ENCODE data around the gene UBL4B. TPM values are rescaled to one million over a fixed set of nuclear protein-coding genes. Genes with fewer than 3 reads are reported as not detected.

UBL4B gene
- total RNA-seq, 1 experiment from 2014 or later: not detected

DNA sequence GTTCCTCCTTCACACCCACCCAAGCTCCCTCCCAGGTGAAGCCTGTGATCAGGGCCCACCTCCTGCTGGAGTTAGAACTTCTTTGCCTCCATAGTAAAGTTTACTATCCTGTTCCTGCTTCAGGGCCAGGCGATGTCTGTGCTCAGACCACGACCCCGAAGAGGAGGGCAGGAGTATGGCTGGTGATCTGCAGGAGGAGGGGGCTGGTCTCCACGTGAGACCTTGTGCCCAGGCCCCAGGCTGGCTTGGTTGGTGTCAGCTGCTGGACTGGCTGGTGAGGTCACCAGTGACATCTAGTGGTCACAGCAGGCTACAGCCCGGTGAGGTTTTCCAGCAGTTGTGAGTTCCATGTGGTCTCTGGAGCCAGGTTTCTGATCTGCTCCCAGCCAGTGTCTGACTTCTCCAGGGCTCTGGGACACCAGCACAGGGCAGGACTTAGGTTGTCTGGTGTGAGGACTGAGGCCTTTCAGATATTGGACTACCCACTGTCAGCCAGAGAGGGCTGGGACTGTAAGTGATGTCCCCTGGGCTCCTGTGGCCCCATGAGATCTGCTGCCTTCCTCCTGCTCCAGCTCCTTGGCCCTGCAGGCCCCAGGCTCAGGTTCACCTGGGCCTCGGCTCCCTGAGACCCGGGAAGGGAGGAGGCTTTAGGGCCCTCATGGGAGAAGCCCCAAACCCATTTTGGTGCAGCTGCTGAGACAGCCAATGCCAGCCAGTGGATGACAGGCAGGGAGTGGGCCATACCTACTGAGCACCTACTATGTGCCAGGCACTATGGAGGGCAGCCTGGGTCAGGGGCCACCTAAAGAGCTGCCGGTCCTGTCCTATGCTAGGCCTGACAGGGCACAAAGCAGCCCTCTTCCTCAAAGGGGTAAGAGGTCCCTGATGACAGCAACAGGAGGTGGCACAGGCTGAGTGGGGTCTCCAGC is 6.0 kb upstream of the UBL4B start:
- Mint-ChIP-seq H3K27ac (ENCODE audit: low read depth, unreplicated experiment) (no peak overlapping the region), H3K4me1 (ENCODE audit: insufficient read depth, unreplicated experiment) (no peaks in the 10 kb centered on the region), H3K36me3 (ENCODE audit: insufficient read depth, unreplicated experiment) (peaks cover 6% of the 10 kb centered on the region), H3K4me3 (ENCODE audit: unreplicated experiment) (no peak overlapping the region), H3K9me3 (ENCODE audit: unreplicated experiment) (no peaks in the 10 kb centered on the region), H3K27me3 (ENCODE audit: insufficient read depth, unreplicated experiment) (peaks cover 35% of the 10 kb centered on the region)
- intact Hi-C loops (cut with micrococcal nuclease): loop anchor here (1.0 kb wide), 3 partner anchors 18 to 77 kb away; no protein-coding TSS in a partner anchor
- TF ChIP-seq, protein P1, sequence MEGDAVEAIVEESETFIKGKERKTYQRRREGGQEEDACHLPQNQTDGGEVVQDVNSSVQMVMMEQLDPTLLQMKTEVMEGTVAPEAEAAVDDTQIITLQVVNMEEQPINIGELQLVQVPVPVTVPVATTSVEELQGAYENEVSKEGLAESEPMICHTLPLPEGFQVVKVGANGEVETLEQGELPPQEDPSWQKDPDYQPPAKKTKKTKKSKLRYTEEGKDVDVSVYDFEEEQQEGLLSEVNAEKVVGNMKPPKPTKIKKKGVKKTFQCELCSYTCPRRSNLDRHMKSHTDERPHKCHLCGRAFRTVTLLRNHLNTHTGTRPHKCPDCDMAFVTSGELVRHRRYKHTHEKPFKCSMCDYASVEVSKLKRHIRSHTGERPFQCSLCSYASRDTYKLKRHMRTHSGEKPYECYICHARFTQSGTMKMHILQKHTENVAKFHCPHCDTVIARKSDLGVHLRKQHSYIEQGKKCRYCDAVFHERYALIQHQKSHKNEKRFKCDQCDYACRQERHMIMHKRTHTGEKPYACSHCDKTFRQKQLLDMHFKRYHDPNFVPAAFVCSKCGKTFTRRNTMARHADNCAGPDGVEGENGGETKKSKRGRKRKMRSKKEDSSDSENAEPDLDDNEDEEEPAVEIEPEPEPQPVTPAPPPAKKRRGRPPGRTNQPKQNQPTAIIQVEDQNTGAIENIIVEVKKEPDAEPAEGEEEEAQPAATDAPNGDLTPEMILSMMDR (IDR thresholded peaks at IDR 0.05; ENCODE audit: unreplicated experiment): peak; percentile 93
- peak; percentile 63 for DNase-seq (ENCODE audit: unreplicated experiment)
- ChIA-PET POLR2A (interaction anchor here (1.0 to 1.6 kb wide), 3 partner anchors 10 to 72 kb away, joined by 3 to 5 read pairs (median 4); partner anchors contain the start of gene STRIP1), CTCF (interaction anchor here (0.5 to 11.1 kb wide), 41 partner anchors 8 to 686 kb away, joined by 3 to 183 read pairs (median 5); partner anchors contain the start of genes AHCYL1 and STRIP1)
- BruUV-seq (replicated peaks): no TSS peak

DNA sequence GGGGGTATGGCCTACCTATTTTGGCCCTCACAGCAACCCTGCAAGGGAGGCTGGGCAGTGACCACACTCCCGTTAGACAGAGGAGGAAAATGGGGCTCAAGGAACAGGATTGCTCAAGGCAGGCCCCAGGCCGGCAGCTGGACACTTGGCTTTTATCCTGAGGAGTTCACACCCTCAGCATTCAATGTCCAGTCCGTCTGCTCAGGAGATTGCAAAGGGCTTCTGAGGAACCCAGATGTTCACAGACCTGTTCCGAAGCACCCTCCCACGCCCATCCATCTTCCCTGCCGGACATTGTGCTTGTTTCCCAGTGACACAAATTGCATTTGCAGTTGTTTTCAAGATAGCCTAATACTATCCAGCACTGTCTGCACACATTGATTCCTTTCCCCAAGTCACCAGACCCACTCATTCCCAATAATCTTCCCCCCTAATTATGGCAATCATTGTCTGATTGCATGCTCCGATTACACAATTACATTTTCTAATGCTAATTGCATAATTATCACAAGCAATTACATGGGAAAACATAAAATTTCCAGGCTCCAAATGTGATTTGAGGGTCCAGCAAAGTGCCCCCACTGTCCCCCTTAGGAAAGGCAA is 4.3 kb upstream of the UBL4B start:
- Mint-ChIP-seq H3K27me3 (ENCODE audit: insufficient read depth, unreplicated experiment) (peaks cover 52% of the 10 kb centered on the region), H3K9me3 (ENCODE audit: unreplicated experiment) (no peaks in the 10 kb centered on the region), H3K4me3 (ENCODE audit: unreplicated experiment) (no peak overlapping the region), H3K27ac (ENCODE audit: low read depth, unreplicated experiment) (no peak overlapping the region), H3K4me1 (ENCODE audit: insufficient read depth, unreplicated experiment) (no peaks in the 10 kb centered on the region), H3K36me3 (ENCODE audit: insufficient read depth, unreplicated experiment) (peaks cover 6% of the 10 kb centered on the region)
- CTCF ChIA-PET: interaction anchor here (0.6 to 11.1 kb wide), 8 partner anchors 10 to 78 kb away, joined by 3 to 167 read pairs (median 10); no protein-coding TSS in a partner anchor
- DNase-seq (ENCODE audit: unreplicated experiment): no peak
- TF ChIP-seq, protein P1 (IDR thresholded peaks at IDR 0.05; ENCODE audit: unreplicated experiment): no peak
- BruUV-seq (replicated peaks): no TSS peak
- intact Hi-C loops (cut with micrococcal nuclease): no loop called here
- POLR2A ChIA-PET: no interaction called here

DNA sequence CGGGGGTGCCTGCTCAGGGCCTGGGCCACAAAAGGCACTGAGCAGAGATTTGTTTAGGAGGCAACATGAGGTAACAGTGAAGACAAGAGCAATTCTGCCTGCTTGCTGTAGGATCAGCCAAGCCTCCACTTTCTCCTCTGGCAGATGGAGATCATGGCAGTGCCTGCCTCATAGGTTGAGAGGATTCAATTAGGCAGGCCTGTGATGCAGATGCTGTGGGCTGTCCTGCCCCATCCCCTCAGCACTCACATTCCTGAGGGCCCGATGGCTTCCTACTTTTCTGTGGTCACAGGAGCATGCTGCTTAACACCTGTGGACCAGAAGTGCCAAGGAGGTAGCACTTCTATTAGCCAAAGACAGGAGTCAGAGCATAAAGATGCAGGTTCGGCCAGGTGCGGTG is 1.2 kb upstream of the UBL4B start:
- no peaks in the 10 kb centered on the region for H3K9me3 Mint-ChIP-seq (ENCODE audit: unreplicated experiment)
- TF ChIP-seq, protein P1 (IDR thresholded peaks at IDR 0.05; ENCODE audit: unreplicated experiment): no peak
- no peak overlapping the region for H3K4me3 Mint-ChIP-seq (ENCODE audit: unreplicated experiment)
- BruUV-seq (replicated peaks): no TSS peak
- H3K27me3 Mint-ChIP-seq (ENCODE audit: insufficient read depth, unreplicated experiment): peaks cover 83% of the 10 kb centered on the region
- H3K27ac Mint-ChIP-seq (ENCODE audit: low read depth, unreplicated experiment): no peak overlapping the region
- H3K4me1 Mint-ChIP-seq (ENCODE audit: insufficient read depth, unreplicated experiment): no peaks in the 10 kb centered on the region
- H3K36me3 Mint-ChIP-seq (ENCODE audit: insufficient read depth, unreplicated experiment): peaks cover 6% of the 10 kb centered on the region
- ChIA-PET POLR2A (no interaction called here), CTCF (interaction anchor here (0.8 to 11.1 kb wide), 2 partner anchors 21 to 63 kb away, joined by 3 to 167 read pairs; no protein-coding TSS in a partner anchor)
- DNase-seq (ENCODE audit: unreplicated experiment): no peak
- intact Hi-C loops (cut with micrococcal nuclease): no loop called here

DNA sequence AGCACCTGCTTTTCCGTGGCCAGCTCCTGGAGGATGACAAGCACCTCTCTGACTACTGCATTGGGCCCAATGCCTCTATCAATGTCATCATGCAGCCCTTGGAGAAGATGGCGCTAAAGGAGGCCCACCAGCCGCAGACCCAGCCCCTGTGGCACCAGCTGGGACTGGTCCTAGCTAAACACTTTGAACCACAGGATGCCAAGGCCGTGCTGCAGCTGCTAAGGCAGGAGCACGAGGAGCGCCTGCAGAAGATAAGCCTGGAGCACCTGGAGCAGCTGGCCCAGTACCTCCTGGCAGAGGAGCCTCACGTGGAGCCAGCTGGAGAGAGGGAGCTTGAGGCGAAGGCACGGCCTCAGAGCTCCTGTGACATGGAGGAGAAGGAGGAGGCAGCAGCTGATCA is 413 bp downstream of the UBL4B start:
- no peak for DNase-seq (ENCODE audit: unreplicated experiment)
- ChIA-PET CTCF (interaction anchor here (0.9 to 2.8 kb wide), 4 partner anchors 16 to 81 kb away, joined by 3 to 10 read pairs (median 8); no protein-coding TSS in a partner anchor), POLR2A (interaction anchor here (0.7 to 0.8 kb wide), 2 partner anchors 87 to 456 kb away, joined by 3 to 4 read pairs; no protein-coding TSS in a partner anchor)
- Mint-ChIP-seq H3K4me1 (ENCODE audit: insufficient read depth, unreplicated experiment) (no peaks in the 10 kb centered on the region), H3K4me3 (ENCODE audit: unreplicated experiment) (no peak overlapping the region), H3K9me3 (ENCODE audit: unreplicated experiment) (no peaks in the 10 kb centered on the region), H3K27me3 (ENCODE audit: insufficient read depth, unreplicated experiment) (peaks cover 84% of the 10 kb centered on the region), H3K36me3 (ENCODE audit: insufficient read depth, unreplicated experiment) (peaks cover 6% of the 10 kb centered on the region), H3K27ac (ENCODE audit: low read depth, unreplicated experiment) (no peak overlapping the region)
- BruUV-seq (replicated peaks): no TSS peak
- TF ChIP-seq, protein P1 (IDR thresholded peaks at IDR 0.05; ENCODE audit: unreplicated experiment): no peak
- intact Hi-C loops (cut with micrococcal nuclease): no loop called here

Data from MCF 10A (cell line).